Suppressor macrophage (primary cell): Measurements from ENCODE around the gene PTTG1IP.

Experiments used
- DNase-seq, 4 experiments: peaks; one replicate each; pipeline ENCODE4 v3.0.0-alpha.2; 2020 to 2022
- total RNA-seq, 17 experiments: gene quantifications; one replicate each; lab custom pipeline; 2026; ENCODE audit warnings: mixed read lengths in 6 of 17, inconsistent platforms in 3 of 17; lab: John Stamatoyannopoulos, UW

Gene PTTG1IP, protein sequence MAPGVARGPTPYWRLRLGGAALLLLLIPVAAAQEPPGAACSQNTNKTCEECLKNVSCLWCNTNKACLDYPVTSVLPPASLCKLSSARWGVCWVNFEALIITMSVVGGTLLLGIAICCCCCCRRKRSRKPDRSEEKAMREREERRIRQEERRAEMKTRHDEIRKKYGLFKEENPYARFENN
- total RNA-seq = 132 to 297 (median 245) reads per million in 17 experiments

DNA sequence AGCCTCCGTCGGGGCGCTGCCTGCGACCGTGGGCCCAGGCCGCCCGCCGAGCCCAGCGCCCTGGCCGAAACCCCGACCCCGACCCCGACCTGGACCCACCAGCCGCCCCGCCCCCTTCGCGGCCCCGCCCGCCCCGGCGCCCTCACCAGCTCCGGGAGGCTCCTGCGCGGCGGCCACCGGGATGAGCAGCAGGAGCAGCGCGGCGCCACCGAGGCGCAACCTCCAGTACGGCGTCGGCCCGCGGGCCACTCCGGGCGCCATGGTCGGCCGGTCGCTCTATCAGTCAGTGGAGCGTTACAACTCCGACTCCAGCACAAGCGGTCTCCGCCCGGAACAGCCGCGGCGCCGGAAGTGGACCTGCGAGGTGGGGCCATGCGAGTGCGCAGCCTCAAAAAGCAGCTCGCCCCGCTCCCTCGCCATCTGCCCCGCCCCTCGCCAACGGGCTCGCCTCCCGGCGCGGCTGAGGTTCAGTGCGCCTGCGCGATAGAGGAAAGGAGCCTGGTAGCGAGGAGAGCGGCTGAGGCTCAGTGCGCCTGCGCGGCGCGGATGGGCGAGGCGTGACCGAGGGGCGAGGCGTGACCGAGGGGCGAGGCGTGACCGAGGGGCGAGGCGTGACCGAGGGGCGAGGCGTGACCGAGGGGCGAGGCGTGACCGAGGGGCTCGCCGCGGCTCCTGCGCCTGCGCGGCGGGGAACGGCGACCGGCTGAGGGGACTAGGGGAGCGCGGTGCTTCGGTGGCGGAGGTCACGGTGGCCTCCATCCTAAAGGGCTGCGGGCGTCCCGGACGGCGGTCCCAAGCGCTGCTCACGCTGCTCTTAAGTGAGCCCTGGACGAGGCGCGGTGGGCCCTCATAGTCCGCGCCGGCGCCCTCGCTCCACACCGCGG, at the start of gene PTTG1IP:
TSS of gene PTTG1IP (minus strand) at position 335 of the 884 bp plus-strand sequence. CDS start at position 261, 74 bp downstream.
- peak; percentile 99 to 100 (median 100) for DNase-seq

DNA sequence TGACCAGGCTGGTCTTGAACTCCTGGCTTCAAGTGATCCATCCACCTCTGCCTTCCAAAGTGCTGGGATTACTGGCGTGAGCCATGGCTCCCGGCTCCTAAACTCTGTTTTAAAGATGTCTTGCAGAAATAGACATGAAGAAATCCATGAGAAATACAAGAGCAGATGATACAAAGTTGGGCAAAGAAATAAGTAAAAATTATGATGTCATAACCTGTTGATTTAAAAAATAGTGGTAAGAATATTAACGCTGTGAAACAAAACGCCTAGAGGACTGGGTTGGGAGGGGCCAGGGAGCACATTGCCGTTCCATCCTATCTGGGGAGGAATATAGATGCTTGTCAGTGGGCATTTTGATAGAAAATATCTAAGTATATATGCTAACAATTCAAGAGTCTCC, 48.4 kb upstream of the PTTG1IP start:
- DNase-seq = no peak

DNA sequence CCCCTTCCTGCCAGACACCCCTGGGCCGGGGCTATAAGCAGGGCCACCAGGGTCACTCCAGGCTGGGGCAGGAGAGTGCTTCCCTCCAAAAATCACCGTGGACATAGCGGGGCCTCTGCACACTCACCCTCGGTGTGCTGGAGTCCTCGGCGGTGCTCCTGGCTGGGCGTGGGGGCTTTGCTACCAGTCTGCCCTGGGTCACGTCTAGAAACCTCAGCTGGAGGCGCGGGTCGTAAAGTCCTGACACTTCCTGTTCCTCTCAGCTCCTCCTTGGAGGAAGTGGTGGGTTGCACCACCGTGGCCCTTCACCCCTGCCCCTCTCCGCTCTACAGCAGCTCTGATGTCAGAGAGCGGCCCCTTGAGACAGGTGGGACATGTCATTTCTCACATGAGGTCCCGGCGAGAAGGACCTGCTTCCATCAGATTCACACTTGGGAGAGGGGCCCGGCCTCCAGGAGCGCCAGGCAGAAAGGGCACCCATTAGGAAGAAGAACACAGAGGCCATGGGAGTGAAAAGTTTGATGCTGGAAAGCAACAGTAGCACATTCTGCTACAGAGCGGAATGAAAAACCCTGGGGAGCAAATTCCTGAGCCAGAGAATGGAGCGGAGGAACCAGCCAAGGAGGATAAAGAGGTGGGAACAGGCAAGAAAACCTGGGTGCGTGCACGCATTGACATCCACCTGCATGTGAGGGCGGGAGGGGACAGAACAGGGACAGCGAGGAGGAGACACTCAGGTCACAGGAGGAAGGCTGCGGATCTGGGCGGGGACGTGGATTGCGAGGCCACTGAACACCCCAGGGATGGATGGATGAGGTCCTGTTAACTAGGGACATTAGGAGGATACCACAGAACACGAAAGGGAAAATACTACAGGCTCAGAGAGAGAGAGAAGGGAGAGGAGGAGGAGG, 47.5 kb upstream of the PTTG1IP start, which contains the start of gene ITGB2:
TSS of gene ITGB2 (minus strand) at position 206 of the 911 bp plus-strand sequence. CDS start 10,117 bp downstream, outside the sequence.
- DNase-seq = peak; percentile 77 to 90 (median 90)

DNA sequence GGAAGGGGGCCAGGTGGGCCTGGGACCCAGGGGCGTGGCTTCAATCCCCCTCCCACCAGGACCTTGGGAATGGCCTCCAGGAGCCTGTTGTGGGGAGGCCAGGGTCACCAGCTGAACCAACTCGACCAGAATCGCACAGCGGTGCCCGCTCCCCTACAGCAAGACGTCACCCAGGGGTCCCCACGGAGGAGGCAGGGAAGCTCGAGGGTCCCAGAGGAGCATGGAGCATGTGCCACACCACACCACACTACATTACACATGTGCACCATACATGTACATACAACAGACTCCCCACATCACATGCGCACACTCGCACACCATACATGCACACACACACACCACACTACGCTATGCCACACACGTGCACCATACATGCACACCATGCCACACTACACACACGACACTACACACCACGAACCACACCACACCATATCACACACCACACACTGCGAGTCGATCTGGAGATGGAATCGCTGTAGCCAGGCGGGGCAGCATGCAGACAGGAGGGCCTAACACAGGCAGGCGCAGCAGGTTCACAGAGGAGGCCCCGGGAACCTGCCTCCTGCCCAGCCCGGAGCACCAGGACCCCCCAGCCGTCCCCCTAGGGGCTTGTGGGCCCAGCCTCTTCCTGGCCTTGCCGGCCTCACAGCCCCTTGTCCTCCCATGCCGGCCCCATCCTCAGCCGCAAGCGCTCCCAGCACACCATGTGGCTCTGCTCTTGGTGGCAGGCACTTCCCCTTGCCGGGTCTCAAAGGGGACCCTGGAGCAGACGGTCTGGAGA, 46.6 kb upstream of the PTTG1IP start:
- no peak for DNase-seq

DNA sequence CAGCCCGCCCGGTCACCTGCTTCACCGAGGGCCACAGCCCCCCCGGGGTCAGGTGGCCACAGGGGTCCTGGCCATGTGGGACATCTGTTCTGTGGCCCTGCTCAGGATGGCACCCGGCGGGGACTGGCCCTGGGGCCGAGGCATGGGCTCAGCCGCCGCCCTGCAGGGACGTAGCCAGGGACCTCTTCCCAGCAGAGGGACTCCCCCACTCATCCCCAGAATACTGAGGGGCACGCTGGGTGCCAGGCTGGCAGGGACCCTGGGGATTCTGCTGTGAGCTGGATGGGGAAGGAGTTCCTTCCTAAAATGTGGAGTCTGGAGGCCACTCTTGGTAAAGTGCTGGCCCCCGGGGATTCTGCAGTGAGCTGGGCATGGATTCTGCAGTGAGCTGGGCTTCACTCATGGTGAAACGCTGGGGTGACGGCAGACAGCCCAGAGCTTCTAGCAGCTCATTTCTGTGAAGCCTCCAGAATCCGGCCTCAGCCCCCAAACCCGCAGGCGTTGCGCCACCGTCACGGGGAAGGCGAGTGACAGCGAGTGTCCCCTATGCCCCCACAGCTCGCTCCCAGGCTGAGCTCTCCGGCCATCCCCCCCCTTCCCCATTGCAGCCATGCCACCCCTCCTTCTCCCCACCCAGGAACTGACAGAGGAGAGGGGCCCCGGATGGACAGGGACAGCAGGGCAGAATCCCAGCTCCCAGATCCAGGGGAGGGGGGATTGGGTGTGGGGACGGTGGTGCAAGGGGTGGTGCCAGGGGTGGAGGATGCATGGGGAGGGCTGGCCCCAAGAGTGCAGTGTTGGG, 45.8 kb upstream of the PTTG1IP start:
- peak; percentile 79 to 89 (median 85) for DNase-seq

DNA sequence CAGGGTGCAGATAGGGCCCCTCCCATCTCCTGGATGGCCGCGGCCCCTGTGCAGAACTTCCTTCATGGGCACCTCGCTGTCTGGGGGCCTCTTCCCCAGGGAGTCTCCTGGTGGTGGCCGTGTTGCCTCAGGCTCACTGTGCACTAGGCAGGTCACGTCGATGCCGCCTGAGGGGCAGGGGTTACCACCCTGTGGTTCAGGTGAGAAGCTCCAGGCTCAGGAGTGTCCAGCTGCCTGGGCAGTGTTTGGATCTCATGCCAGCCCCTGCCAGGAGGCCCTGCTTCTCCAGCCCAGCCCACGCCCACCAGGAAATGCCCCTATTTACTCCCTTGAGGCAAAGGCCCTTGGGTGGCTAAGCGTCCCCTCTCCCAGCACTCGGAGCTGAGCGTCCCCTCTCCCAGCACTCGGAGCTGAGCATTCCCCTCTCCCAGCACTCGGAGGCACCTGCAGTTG, 45.1 kb upstream of the PTTG1IP start:
- no peak for DNase-seq

DNA sequence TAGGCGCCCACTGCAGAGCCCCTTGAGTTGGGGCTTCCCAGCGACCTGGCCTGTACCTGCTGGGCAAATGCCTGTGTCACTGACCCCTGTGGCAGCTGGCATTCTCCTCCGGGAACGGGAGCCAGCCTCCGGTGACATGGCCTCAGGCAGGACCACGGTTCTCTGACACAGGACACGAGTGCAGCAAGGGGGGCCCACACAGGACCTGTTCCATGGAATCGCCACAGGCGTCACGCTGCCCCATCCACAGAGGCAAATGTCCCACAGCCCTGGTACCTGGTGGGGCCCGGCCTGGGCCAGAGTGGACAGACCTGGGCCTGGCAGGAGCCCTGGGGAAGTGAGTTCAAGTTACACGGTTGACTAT, 44.6 kb upstream of the PTTG1IP start:
- DNase-seq = no peak

DNA sequence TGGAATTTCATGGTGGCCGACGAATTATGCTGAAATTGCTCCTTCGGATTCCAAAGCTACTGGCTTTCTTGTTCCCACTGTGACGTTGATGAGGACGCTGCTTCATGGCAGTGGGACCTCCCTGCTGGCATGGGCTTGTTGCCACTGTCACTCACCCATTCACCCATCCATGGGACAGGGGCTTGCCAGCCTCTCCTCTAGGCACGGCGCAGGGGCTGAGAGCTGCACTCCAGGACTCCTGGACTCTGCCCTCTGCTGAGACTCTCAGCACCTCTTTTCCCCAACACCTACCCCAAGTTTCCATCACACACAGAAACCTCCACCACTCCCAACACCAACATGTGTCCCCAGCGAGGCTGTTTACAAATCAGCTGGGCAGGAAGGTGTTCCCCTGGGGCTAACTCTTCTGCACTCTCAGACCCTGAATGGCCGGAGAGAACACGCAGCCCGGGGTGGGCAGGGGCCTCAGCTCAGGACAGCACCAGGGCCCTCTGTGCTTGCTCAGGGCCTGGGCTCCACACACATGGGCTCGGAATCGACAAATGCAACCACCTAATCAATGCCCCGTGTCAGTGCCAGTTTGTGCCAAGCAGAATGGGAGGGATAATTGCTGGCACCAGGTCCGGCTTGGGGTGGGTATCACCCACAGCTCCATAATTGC, 44.1 kb upstream of the PTTG1IP start:
- no peak for DNase-seq

DNA sequence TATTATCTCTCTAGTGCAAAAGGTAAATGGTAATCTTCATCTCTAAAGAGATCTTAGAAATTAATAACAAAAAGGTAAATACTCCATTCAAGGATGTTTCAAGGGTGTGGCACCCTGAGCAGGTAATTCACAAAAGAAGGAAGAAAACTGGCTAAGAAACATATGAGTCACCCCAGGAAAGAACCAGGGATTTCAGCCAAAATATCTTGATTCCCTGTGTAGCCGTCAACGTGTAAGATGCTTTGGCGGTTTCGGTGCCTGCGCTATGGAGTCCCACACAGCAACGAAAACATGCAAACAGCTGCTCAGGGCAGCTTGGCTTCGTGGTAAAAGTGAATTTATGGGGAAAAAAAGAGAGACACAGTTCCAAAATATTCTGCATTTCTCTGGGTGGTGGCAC, 43.5 kb upstream of the PTTG1IP start:
- DNase-seq = no peak

DNA sequence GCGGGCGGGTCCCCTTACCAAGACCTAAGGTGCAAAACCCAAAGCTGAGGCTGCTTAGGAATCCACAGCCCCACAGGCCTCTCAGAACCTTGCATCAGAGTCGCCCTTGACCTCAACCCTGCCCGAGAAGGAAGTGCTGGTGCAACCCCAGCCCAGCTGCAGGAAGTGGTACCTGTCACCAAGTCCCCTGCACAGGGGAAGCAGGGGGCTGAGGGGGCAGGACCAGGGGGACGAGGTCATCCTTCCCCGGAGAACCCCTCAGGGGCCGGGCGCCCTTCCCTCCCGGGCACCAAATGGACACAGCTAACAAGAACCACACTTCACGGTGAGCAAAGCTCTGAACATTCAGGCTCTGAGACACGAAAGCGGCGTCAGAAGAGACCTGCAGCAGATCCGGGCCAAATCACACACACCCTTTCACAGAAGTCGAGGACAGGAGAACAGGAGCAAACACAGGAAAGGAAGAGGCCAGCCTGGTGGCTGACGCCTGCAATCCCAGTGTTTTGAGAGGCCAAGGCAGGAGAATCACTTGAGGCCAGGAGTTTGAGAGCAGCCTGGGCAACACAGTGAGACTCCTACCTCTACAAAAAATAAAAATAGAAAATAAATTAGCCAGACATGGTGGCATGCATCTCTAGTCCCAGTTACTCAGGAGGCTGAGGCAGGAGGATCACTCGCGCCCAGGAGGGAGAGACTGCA, 40.8 kb upstream of the PTTG1IP start:
- peak; percentile 65 to 82 (median 80) for DNase-seq

DNA sequence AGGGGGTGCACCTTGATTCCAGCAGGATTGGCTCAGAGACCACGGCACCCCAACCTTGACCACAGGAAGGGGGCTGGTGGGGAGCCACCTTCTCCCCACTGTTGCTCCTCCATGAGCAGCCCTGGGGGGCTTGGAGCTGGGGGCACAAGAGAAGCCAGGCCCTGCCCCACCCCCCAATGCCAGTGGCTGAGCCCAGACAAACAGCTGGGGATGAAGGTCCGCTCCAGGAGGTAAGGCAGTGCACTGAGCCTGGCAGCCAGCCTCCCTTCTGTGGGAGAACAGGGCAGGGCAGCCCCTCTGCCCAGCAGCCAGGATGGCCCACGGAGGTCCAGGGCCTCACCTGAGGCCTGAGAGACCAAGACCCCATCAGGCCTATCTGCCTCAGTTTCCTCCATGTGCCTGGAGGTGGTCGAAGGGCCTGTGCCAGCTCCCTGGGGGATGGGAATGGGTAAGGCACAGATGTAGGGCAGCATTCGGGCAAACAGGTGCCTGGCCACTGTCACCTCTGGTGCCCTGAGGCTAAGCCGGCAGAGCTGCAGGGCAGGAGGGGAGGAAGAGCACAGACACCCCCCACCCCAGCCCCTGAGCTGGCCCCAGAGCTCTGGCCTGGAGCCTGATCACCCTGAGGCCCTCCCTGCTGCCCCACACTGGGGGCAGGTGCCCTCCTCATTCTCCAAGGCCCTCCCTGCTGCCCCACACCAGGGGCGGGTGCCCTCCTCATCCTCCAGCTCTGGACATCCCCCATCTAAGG, 40.1 kb upstream of the PTTG1IP start:
- no peak for DNase-seq

DNA sequence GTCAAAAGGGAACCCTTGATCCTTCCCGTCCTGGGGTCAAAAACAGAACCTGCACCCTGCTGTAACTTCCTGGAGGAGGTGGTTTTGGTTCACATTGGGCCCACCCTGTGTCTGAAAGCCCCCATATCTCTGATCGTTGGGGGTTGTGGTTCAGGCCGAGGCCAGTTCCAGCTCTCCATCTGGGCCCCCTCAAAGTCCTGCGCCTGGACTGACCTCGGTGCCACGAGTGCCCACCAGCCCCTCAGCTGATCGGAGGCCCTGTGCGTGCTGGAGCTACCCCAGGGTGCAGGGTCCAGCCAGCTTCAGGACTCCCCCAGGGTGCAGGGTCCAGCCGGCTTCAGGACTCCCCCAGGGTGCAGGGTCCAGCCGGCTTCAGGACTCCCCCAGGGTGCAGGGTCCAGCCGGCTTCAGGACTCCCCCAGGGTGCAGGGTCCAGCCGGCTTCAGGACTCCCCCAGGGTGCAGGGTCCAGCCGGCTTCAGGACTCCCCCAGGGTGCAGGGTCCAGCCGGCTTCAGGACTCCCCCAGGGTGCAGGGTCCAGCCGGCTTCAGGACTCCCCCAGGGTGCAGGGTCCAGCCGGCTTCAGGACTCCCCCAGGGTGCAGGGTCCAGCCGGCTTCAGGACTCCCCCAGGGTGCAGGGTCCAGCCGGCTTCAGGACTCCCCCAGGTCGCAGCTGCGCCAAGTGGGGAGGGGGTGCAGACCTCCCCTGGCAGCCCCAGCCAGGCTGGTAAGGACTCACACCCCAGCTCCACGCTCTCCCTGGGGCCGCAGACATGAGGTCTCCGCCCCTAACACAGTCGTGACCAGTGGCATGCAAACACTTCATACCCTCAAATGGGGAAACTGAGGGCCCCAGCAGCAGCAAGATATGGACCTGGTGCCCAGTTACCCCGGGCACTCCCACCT, 39.3 kb upstream of the PTTG1IP start:
- peak in 1 of 4 experiments; percentile 34 for DNase-seq

DNA sequence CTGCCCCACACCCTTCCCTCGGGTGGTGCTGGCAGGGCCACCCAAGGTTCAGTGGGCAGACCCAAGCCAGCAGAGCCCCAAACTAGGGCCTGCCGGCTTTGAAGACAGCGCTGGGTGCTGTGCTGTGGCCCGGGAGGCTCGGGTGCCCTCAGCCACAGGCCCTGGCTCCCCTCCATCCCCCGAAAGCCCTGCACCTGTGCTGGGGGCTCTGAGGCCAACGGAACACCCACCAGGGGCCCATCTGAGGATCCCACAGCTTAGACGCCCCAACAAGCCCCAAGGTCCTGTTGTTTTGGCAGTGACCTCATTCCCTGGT, 38.6 kb upstream of the PTTG1IP start:
- DNase-seq = no peak

DNA sequence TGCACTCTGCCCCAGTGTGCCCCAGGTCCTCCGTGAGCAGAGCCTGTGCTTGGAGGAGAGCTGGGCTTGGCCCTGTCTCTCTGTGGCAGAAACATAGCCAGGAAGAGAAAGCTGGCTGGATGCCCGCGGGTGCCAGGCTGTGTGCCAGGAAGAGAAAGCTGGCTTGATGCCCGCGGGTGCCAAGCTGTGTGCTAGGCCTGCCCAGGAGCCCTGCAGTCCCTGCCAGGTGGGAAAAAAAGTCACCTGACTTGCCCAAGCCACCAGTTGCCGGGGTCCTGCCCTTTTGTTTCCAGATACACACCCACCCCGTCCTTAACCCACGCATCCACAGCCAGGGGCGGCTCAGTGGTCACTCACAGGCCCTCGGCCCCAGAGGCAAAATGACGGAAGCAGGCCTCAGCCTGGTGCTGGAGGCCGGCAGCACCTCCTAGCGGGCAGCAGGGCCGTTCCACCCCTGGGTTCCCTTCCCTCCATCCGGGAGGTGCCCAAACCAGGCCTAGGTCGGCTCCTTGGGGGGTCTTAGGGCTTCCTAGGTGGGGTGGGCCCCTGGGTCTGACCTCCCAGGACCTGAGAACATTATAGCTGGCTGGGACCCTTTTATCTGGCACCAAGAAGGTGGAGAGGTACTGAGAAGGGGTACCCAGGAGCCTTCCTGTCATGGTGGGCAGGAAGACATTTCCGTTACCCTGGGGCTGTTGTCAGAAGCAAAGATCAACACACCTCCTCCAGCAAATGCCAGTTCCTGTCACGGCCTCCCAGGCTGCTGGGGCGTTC, 38.1 kb upstream of the PTTG1IP start:
- DNase-seq = peak; percentile 80 to 90 (median 86)

DNA sequence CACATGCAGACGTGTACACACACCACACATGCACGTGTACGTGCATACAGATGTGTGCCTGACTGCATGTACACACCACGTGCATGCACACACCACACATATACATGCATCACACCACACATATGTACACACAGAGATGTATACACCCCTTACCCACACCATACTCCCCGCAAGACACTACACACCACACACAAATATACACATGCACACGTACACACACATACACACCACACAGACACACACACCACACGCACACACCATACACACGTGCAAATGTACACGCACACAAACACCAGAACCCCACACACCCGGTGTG, 37.5 kb upstream of the PTTG1IP start:
- DNase-seq = no peak

DNA sequence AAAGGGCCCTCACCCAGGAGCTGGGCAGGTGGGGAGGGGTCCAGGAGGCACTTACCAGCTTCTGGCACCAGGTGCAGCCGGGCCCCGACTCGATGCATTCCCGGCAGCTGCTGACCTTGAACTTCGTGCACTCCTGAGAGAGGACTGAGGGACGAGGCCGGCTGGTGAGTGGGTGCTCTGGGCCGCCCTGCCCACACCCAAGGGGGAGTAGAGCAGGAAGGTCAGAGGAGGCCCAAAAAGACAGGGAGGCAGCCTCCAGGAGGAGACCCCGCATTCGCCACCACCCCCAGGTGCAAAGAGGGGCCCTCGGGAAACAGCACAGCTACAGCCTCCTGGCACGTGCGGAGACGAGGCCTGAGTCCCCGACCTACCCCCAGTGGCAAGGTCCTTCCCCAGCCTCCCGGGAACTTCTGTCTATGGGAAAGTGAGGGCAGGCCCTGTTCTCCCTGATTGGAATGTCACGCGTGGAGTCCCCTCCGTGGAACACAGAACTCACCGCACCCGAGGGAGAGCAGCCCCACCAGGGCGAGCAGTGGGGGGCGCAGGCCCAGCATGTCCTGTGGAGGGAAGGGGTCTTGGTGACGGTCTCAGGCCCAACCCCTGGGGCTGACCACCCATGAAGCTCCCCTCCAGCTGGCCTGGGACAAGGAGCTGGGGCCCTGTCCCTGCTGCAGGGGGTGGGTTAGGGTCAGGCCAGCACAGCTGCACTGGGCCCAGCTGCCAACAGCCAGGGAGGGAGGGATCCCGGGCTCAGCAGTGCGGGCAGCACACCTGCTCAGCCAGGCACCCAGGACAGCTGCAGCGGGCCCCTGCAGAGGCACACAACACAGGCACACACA, 37.0 kb upstream of the PTTG1IP start:
- no peak for DNase-seq
